Measurements from ENCODE around the gene ASXL1. TPM values are rescaled to one million over a fixed set of nuclear protein-coding genes. Genes with fewer than 3 reads are reported as not detected.
A peak's percentile ranks its signal among the peaks of the same experiment; 100 is the strongest.

The ASXL1 gene
- total RNA-seq, 1 donor from 2014 or later: 136 TPM

- intact Hi-C loops (cut with micrococcal nuclease): no loop called here
- Mint-ChIP-seq H3K4me1 (ENCODE audit: low read depth) (no peaks in the 10 kb centered on the region), H3K27me3 (ENCODE audit: insufficient read depth) (no peaks in the 10 kb centered on the region), H3K27ac (no peak overlapping the region), H3K4me3 (no peak overlapping the region), H3K36me3 (ENCODE audit: low read depth) (peaks cover 60% of the 10 kb centered on the region), H3K9me3 (no peaks in the 10 kb centered on the region)
- DNase-seq (ENCODE audit: low spot score): no peak
These were observed 74.1 kb downstream of the ASXL1 start for GRCh38 chr20:32432277-32432676.

DNA sequence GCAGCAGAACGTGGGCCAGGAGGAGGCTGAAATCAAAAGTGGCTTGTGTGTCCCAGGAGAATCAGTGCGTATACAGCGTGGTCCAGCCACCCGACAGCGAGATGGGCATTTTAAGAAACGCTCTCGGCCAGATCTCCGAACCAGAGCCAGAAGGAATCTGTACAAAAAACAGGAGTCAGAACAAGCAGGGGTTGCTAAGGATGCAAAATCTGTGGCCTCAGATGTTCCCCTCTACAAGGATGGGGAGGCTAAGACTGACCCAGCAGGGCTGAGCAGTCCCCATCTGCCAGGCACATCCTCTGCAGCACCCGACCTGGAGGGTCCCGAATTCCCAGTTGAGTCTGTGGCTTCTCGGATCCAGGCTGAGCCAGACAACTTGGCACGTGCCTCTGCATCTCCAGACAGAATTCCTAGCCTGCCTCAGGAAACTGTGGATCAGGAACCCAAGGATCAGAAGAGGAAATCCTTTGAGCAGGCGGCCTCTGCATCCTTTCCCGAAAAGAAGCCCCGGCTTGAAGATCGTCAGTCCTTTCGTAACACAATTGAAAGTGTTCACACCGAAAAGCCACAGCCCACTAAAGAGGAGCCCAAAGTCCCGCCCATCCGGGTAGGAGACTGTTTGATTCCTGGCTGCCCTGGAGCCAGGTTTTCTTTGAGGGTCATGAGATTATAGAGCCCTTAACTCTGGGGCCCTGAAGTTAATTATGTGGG is 75.3 kb downstream of the ASXL1 start:
- Mint-ChIP-seq H3K4me3 (no peak overlapping the region), H3K36me3 (ENCODE audit: low read depth) (peaks cover 56% of the 10 kb centered on the region), H3K27ac (no peak overlapping the region), H3K9me3 (no peaks in the 10 kb centered on the region), H3K4me1 (ENCODE audit: low read depth) (peaks cover 3% of the 10 kb centered on the region), H3K27me3 (ENCODE audit: insufficient read depth) (no peaks in the 10 kb centered on the region)
- DNase-seq (ENCODE audit: low spot score): no peak
- intact Hi-C loops (cut with micrococcal nuclease): no loop called here

GRCh38 chr20:32434434-32434833 is 76.3 kb downstream of the ASXL1 start:
- Mint-ChIP-seq H3K9me3 (no peaks in the 10 kb centered on the region), H3K4me3 (no peak overlapping the region), H3K4me1 (ENCODE audit: low read depth) (peaks cover 12% of the 10 kb centered on the region), H3K27me3 (ENCODE audit: insufficient read depth) (no peaks in the 10 kb centered on the region), H3K27ac (no peak overlapping the region), H3K36me3 (ENCODE audit: low read depth) (peaks cover 57% of the 10 kb centered on the region)
- DNase-seq (ENCODE audit: low spot score): no peak
- intact Hi-C loops (cut with micrococcal nuclease): no loop called here

DNA sequence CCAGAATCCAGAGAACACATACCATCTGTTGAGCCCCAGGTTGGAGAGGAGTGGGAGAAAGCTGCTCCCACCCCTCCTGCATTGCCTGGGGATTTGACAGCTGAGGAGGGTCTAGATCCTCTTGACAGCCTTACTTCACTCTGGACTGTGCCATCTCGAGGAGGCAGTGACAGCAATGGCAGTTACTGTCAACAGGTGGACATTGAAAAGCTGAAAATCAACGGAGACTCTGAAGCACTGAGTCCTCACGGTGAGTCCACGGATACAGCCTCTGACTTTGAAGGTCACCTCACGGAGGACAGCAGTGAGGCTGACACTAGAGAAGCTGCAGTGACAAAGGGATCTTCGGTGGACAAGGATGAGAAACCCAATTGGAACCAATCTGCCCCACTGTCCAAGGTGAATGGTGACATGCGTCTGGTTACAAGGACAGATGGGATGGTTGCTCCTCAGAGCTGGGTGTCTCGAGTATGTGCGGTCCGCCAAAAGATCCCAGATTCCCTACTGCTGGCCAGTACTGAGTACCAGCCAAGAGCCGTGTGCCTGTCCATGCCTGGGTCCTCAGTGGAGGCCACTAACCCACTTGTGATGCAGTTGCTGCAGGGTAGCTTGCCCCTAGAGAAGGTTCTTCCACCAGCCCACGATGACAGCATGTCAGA is 77.4 kb downstream of the ASXL1 start:
- Mint-ChIP-seq H3K9me3 (no peaks in the 10 kb centered on the region), H3K36me3 (ENCODE audit: low read depth) (peaks cover 52% of the 10 kb centered on the region), H3K27ac (no peak overlapping the region), H3K4me1 (ENCODE audit: low read depth) (peaks cover 14% of the 10 kb centered on the region), H3K27me3 (ENCODE audit: insufficient read depth) (no peaks in the 10 kb centered on the region), H3K4me3 (no peak overlapping the region)
- intact Hi-C loops (cut with micrococcal nuclease): loop anchor here (5.0 kb wide), 1 partner anchor 103 kb away; no protein-coding TSS in a partner anchor
- DNase-seq (ENCODE audit: low spot score): no peak

DNA sequence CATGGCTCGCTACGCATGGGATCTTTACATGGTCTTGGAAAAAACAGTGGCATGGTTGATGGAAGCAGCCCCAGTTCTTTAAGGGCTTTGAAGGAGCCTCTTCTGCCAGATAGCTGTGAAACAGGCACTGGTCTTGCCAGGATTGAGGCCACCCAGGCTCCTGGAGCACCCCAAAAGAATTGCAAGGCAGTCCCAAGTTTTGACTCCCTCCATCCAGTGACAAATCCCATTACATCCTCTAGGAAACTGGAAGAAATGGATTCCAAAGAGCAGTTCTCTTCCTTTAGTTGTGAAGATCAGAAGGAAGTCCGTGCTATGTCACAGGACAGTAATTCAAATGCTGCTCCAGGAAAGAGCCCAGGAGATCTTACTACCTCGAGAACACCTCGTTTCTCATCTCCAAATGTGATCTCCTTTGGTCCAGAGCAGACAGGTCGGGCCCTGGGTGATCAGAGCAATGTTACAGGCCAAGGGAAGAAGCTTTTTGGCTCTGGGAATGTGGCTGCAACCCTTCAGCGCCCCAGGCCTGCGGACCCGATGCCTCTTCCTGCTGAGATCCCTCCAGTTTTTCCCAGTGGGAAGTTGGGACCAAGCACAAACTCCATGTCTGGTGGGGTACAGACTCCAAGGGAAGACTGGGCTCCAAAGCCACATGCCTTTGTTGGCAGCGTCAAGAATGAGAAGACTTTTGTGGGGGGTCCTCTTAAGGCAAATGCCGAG is 78.2 kb downstream of the ASXL1 start:
- Mint-ChIP-seq H3K4me3 (no peak overlapping the region), H3K27ac (no peak overlapping the region), H3K9me3 (no peaks in the 10 kb centered on the region), H3K4me1 (ENCODE audit: low read depth) (peaks cover 14% of the 10 kb centered on the region), H3K27me3 (ENCODE audit: insufficient read depth) (no peaks in the 10 kb centered on the region), H3K36me3 (ENCODE audit: low read depth) (peaks cover 53% of the 10 kb centered on the region)
- intact Hi-C loops (cut with micrococcal nuclease): loop anchor here (5.0 kb wide), 1 partner anchor 104 kb away; no protein-coding TSS in a partner anchor
- no peak for DNase-seq (ENCODE audit: low spot score)

DNA sequence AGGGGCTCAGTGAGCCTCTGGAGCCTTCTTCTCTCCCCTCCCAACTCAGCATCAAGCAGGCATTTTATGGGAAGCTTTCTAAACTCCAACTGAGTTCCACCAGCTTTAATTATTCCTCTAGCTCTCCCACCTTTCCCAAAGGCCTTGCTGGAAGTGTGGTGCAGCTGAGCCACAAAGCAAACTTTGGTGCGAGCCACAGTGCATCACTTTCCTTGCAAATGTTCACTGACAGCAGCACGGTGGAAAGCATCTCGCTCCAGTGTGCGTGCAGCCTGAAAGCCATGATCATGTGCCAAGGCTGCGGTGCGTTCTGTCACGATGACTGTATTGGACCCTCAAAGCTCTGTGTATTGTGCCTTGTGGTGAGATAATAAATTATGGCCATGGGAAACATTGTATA is 78.8 kb downstream of the ASXL1 start:
- Mint-ChIP-seq H3K9me3 (no peaks in the 10 kb centered on the region), H3K4me1 (ENCODE audit: low read depth) (peaks cover 14% of the 10 kb centered on the region), H3K36me3 (ENCODE audit: low read depth) (peaks cover 47% of the 10 kb centered on the region), H3K27ac (no peak overlapping the region), H3K27me3 (ENCODE audit: insufficient read depth) (no peaks in the 10 kb centered on the region), H3K4me3 (no peak overlapping the region)
- intact Hi-C loops (cut with micrococcal nuclease): loop anchor here (5.0 kb wide), 1 partner anchor 105 kb away; no protein-coding TSS in a partner anchor
- DNase-seq (ENCODE audit: low spot score): no peak

GRCh38 chr20:32437391-32438074 is 79.4 kb downstream of the ASXL1 start:
- no peaks in the 10 kb centered on the region for H3K27me3 Mint-ChIP-seq (ENCODE audit: insufficient read depth)
- peaks cover 44% of the 10 kb centered on the region for H3K36me3 Mint-ChIP-seq (ENCODE audit: low read depth)
- H3K4me1 Mint-ChIP-seq (ENCODE audit: low read depth): peaks cover 14% of the 10 kb centered on the region
- intact Hi-C loops (cut with micrococcal nuclease): loop anchor here (2.0 to 5.0 kb wide), 2 partner anchors 79 to 105 kb away; partner anchors contain the start of gene ASXL1
- no peak for DNase-seq (ENCODE audit: low spot score)
- no peak overlapping the region for H3K27ac Mint-ChIP-seq
- no peaks in the 10 kb centered on the region for H3K9me3 Mint-ChIP-seq
- no peak overlapping the region for H3K4me3 Mint-ChIP-seq

- H3K4me3 Mint-ChIP-seq: no peak overlapping the region
- no peaks in the 10 kb centered on the region for H3K9me3 Mint-ChIP-seq
- peak overlapping the region; percentile 42 for H3K27ac Mint-ChIP-seq
- peaks cover 14% of the 10 kb centered on the region for H3K4me1 Mint-ChIP-seq (ENCODE audit: low read depth)
- H3K36me3 Mint-ChIP-seq (ENCODE audit: low read depth): peaks cover 40% of the 10 kb centered on the region
- no peak for DNase-seq (ENCODE audit: low spot score)
- H3K27me3 Mint-ChIP-seq (ENCODE audit: insufficient read depth): no peaks in the 10 kb centered on the region
- intact Hi-C loops (cut with micrococcal nuclease): loop anchor here (2.0 to 5.0 kb wide), 2 partner anchors 80 to 106 kb away; partner anchors contain the start of gene ASXL1
These were observed 80.3 kb downstream of the ASXL1 start for GRCh38 chr20:32438331-32438858.

DNA sequence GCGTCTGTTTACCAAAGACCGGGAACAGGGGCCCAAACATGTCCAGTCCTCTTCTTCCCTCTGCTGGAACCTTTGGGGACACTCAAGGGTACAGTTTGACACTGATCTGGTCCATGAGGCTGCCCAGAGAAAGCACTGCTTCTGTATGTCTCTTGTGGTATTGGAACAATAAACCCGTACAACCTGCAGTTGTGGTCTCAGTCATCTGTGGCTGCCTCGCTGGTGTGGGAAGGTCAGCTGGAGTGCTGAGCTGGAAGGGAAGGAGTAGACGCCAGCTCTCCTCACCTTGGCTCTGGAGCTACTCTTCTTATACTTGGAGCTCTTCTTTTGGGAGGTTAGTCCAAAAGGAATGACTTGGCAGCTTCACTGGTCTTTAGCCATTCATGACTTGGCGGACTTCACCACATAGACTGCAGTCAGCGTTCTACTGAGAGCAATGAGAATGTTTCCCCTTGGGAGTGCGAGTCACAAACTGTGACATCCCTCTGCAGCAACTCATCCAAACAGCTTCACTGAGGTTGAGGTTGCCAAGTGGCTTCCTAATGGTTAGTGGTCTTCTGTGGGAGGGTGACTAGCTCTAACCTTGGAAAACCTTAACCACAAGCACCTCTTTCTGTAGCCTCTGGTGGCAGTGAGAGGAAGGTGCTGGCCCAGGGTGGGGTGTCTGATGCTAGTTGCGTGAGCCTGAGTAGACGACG is 81.2 kb downstream of the ASXL1 start:
- Mint-ChIP-seq H3K4me3 (no peak overlapping the region), H3K9me3 (no peaks in the 10 kb centered on the region), H3K27ac (peak overlapping the region; percentile 25), H3K4me1 (ENCODE audit: low read depth) (peaks cover 21% of the 10 kb centered on the region), H3K27me3 (ENCODE audit: insufficient read depth) (no peaks in the 10 kb centered on the region), H3K36me3 (ENCODE audit: low read depth) (peaks cover 38% of the 10 kb centered on the region)
- intact Hi-C loops (cut with micrococcal nuclease): loop anchor here (1.0 to 5.0 kb wide), 4 partner anchors 32 to 107 kb away; partner anchors contain the start of gene ASXL1
- DNase-seq (ENCODE audit: low spot score): no peak

DNA sequence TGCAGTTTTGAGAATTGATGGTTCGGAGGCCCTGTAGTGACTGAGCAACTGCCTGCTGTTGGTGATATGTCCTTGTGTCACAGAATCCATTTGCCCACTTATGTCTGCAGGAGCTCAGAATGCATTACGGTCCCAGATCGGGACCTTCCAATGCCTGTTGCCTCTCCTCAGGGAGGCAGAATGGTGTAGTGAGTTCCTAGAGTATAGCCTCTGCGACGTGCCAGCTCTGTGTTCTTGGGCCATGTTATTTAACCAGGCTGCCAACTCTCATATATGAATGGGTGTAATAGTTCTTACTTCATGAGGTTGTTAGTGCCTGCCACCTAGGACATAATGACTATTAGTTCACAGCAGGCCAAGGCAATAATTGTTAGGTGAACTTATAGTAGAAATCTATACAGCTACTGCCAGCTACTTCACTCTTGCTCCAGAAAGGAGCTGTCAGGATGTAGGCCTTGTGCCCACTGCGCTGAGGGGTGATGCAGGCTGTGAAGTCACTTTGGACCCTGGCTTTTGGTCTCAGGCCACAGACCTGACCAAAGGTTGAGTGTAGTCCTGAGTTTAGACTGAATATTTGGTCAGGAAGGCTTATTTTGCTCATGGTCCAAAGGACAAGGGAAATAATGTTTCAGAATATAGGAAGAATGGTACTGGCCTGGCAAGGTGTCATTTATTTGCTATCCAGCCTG is 82.1 kb downstream of the ASXL1 start:
- no peaks in the 10 kb centered on the region for H3K27me3 Mint-ChIP-seq (ENCODE audit: insufficient read depth)
- no peak overlapping the region for H3K4me3 Mint-ChIP-seq
- H3K36me3 Mint-ChIP-seq (ENCODE audit: low read depth): peaks cover 38% of the 10 kb centered on the region
- H3K4me1 Mint-ChIP-seq (ENCODE audit: low read depth): peaks cover 23% of the 10 kb centered on the region
- no peaks in the 10 kb centered on the region for H3K9me3 Mint-ChIP-seq
- intact Hi-C loops (cut with micrococcal nuclease): no loop called here
- no peak overlapping the region for H3K27ac Mint-ChIP-seq
- no peak for DNase-seq (ENCODE audit: low spot score)

GRCh38 chr20:32440758-32441078 is 82.6 kb downstream of the ASXL1 start:
- no peak overlapping the region for H3K27ac Mint-ChIP-seq
- peaks cover 41% of the 10 kb centered on the region for H3K36me3 Mint-ChIP-seq (ENCODE audit: low read depth)
- no peaks in the 10 kb centered on the region for H3K27me3 Mint-ChIP-seq (ENCODE audit: insufficient read depth)
- no peak overlapping the region for H3K4me3 Mint-ChIP-seq
- no peaks in the 10 kb centered on the region for H3K9me3 Mint-ChIP-seq
- peaks cover 28% of the 10 kb centered on the region for H3K4me1 Mint-ChIP-seq (ENCODE audit: low read depth)
- intact Hi-C loops (cut with micrococcal nuclease): no loop called here
- DNase-seq (ENCODE audit: low spot score): no peak

All from activated T-helper 1 cell treated with anti-CD3 and anti-CD28 coated beads, Interleukin-12 subunit alpha, Interleukin-12 subunit beta, Interleukin-2, Interleukin-4 antibody, amounts not matched to agents 30 ng/mL and 10 ng/mL and 1 ng/mL, durations not matched to agents 14 hours and 24 hours and 36 hours (primary cell).